AG04450 (cell line): ENCODE results near the gene TMEFF2. TPM values are rescaled to one million over a fixed set of nuclear protein-coding genes. Genes with fewer than 3 reads are reported as not detected.

Source experiments
- CTCF ChIA-PET: fragments of 300-600, 350-600 bp; formaldehyde crosslinking; extraction: SDS; loops from one replicate; lab custom pipeline; 2022; ENCODE audit warnings: antibody characterized with exemption, inconsistent platforms; lab: Charles Lee
- POLR2A ChIA-PET: fragments of 350-600 bp; formaldehyde crosslinking; extraction: SDS; loops from one replicate; lab custom pipeline; 2021; ENCODE audit warnings: antibody characterized with exemption, inconsistent platforms; lab: Yijun Ruan, JAX
- DNase-seq: peaks from one replicate; pipeline ENCODE4 v3.0.0-alpha.2; 2011; ENCODE audit warnings: low read depth, low spot score
- H3K27ac ChIP-seq: one replicate; pipeline ENCODE4 v1.5.1; 2012; ENCODE audit warnings: low read depth, low read length, control low read depth
- H3K27me3 ChIP-seq: one replicate; pipeline ENCODE4 v1.6.0; 2012; ENCODE audit warnings: low read length; ENCODE audit not compliant: control insufficient read depth, insufficient read depth
- H3K4me3 ChIP-seq: 2 replicates; pipeline ENCODE4 v1.5.1; 2011; ENCODE audit warnings: mild to moderate bottlenecking, low read depth, low read length, control low read depth
- H3K9me3 ChIP-seq: 2 replicates; pipeline ENCODE4 v1.5.1; 2012; ENCODE audit warnings: low read length; ENCODE audit not compliant: control insufficient read depth, insufficient read depth
- polyA plus RNA-seq: library from polyadenylated mRNA; depleted of rRNA; stranded (reverse); fragments of >200 nt; gene quantifications from 2 replicates; pipeline ENCODE4 v1.2.3, GENCODE V29; 2011
- TF ChIP-seq, protein P1 (sequence below): IDR thresholded peaks from 2 replicates; pipeline ENCODE4 v1.5.1; 2011; ENCODE audit warnings: low read depth, low read length, control low read depth, inconsistent platforms

Gene TMEFF2
- polyA plus RNA-seq, 1 experiment: 4.1 TPM

DNA sequence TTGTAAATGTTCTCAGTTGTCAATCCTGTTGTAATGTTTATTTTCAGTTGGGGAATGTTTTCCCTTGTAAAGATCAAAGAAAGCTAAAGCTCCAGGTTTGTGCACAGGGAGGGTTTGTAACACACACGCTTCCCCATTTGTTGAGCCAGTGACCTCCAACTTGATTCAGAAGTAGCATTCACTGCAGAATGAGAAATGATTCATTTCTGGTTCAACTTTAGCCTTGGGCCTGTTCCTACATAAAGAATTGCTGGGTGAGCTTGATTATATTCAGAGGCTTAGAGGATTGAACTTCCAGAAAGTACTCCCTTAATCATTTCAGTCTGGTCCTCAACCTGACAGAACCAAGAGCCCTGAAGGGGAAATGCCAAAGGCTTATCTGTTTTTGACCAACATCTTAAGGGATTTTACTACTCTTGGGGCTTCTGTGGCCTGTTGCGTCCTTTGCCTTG is 277.3 kb downstream of the TMEFF2 start:
- H3K4me3 ChIP-seq: no peak overlapping the region
- CTCF ChIA-PET: no interaction called here
- H3K9me3 ChIP-seq: peaks cover 6% of the 10 kb centered on the region; the same call in 1 of the 2 replicates
- POLR2A ChIA-PET: no interaction called here
- no peak for DNase-seq
- TF ChIP-seq, protein P1, sequence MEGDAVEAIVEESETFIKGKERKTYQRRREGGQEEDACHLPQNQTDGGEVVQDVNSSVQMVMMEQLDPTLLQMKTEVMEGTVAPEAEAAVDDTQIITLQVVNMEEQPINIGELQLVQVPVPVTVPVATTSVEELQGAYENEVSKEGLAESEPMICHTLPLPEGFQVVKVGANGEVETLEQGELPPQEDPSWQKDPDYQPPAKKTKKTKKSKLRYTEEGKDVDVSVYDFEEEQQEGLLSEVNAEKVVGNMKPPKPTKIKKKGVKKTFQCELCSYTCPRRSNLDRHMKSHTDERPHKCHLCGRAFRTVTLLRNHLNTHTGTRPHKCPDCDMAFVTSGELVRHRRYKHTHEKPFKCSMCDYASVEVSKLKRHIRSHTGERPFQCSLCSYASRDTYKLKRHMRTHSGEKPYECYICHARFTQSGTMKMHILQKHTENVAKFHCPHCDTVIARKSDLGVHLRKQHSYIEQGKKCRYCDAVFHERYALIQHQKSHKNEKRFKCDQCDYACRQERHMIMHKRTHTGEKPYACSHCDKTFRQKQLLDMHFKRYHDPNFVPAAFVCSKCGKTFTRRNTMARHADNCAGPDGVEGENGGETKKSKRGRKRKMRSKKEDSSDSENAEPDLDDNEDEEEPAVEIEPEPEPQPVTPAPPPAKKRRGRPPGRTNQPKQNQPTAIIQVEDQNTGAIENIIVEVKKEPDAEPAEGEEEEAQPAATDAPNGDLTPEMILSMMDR: no peak
- H3K27ac ChIP-seq: no peak overlapping the region
- H3K27me3 ChIP-seq: no peaks in the 10 kb centered on the region

DNA sequence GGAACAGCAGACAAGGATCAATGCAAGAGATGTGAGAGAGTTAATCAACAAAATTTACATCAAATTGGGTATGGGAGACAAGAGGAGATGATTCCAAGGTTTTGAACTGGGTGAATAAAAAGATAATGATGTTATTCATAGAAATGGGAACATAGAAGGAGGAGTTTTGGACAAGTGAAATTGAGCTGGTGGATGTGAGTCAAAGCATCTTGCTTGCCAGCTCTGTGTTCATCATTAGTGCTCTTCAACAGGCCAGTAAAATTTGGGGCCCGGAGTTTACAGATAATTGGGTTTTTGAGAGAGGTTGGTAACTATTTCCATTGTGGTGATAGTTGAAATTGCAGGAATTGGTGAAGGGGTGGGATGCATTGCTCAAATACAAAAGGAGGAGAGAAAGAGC is 277.9 kb downstream of the TMEFF2 start:
- H3K4me3 ChIP-seq: no peak overlapping the region
- H3K27ac ChIP-seq: no peak overlapping the region
- TF ChIP-seq, protein P1: no peak
- POLR2A ChIA-PET: no interaction called here
- CTCF ChIA-PET: no interaction called here
- H3K27me3 ChIP-seq: no peaks in the 10 kb centered on the region
- peaks cover 6% of the 10 kb centered on the region; the same call in 1 of the 2 replicates for H3K9me3 ChIP-seq
- no peak for DNase-seq

DNA sequence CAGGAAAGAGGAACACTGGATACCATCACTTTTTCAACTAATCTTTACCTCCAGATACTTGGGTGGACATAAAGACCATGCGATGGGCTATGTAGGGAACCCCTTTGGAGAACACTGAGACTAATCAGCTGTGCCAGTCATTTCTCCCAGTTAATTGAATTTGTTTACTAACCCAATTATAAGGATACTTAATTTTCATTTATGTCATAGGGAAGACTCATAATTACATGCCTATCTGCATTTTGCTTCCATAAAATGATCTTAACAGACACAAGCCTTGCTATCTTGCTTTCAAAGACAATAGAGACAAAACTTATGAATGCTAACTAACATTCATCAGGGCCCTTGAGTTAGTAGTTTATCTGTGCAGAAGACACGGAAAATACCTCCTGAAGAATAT is 279.0 kb downstream of the TMEFF2 start:
- no peak overlapping the region for H3K27ac ChIP-seq
- ChIA-PET CTCF (no interaction called here), POLR2A (no interaction called here)
- H3K27me3 ChIP-seq: no peaks in the 10 kb centered on the region
- no peak overlapping the region for H3K4me3 ChIP-seq
- H3K9me3 ChIP-seq: no peaks in the 10 kb centered on the region
- TF ChIP-seq, protein P1: no peak
- DNase-seq: no peak

DNA sequence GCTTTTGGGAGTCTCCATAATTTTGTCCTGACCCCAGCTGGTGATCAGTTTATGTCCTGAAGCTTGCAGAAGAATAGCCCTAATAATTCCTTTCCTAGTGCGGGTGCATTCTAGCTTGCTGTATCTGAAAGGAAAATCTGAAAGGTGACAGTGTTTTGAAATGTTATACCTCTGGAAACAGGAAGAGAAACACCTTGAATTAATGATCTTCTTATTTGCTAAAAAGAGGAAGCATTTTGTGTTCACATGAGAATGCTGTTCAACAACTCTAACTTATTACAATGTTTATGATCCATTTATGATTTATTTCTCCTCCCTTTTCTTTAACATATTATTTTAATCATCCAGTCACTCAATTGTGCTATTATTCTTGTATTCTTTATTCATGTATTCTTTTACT is 280.9 kb downstream of the TMEFF2 start:
- Histone ChIP-seq H3K9me3 (no peaks in the 10 kb centered on the region), H3K27ac (no peak overlapping the region), H3K4me3 (no peak overlapping the region), H3K27me3 (no peaks in the 10 kb centered on the region)
- no peak for DNase-seq
- TF ChIP-seq, protein P1: no peak
- ChIA-PET POLR2A (interaction anchor here (0.5 kb wide), 1 partner anchor 67 kb away, joined by 5 read pairs; no protein-coding TSS in a partner anchor), CTCF (no interaction called here)

DNA sequence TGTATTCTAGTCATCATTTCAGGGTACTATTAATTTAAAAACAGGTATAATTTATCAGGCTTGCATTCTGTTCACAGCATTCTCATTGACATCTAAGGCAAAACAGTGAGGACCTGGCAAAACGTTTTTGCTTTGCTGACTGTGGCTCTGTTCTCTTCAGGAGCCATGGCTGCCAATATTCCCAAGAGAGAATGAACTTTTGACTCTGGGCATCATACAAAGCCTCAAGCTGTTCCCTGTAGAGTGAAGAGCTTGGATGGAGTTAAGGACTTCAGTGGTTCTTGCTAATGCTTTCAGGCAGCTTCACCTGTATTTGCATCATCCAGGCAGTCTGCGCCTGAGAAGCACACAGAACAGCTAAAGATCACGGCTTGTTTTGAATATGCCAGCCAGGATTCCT is 282.0 kb downstream of the TMEFF2 start:
- Histone ChIP-seq H3K27me3 (no peaks in the 10 kb centered on the region), H3K27ac (no peak overlapping the region), H3K9me3 (no peaks in the 10 kb centered on the region), H3K4me3 (no peak overlapping the region)
- POLR2A ChIA-PET: no interaction called here
- TF ChIP-seq, protein P1: no peak
- CTCF ChIA-PET: interaction anchor here (0.8 to 1.2 kb wide), 2 partner anchors 14 to 347 kb away, joined by 3 to 8 read pairs; no protein-coding TSS in a partner anchor
- DNase-seq: no peak
